HG03354 (cell line): Measurements from ENCODE around the gene EIF3B.
"Not testable (repeated sequence)": the region's sequence is repeated elsewhere in the genome, so short reads cannot be mapped to it uniquely, and the experiment has no call there.

ENCODE experiments used
- ATAC-seq: cut with Tn5 transposase; IDR thresholded peaks from one replicate; pipeline ENCODE4 v1.9.1; 2021; ENCODE audit warnings: mild to moderate bottlenecking; ENCODE audit not compliant: unreplicated experiment, poor library complexity, severe bottlenecking

Gene EIF3B

DNA sequence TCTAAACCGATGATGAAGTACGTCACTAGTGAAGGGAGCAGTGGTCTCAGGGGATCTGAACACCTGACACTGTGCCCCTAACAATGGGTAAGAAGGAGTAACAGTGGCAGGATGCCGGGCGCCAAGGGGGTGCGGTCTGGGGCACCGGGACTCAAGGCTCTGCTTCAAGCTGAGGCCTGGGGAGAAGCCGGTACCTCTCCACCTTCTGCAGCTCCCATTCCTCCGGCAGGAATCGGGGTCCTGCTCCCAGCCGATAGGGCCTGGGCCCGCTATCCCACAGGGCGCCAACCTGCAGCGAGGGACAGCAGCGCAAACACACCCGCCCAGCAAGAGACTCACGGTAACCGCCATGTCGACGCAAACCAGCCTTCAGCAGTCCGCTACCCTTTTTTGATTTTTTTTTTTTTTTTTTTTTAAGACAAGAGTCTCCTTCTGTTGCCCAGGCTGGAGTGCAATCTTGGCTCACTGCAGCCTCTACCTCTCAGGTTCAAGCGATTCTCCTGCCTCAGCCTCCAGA lies 40.0 kb downstream of the EIF3B start:
- no peak for ATAC-seq

DNA sequence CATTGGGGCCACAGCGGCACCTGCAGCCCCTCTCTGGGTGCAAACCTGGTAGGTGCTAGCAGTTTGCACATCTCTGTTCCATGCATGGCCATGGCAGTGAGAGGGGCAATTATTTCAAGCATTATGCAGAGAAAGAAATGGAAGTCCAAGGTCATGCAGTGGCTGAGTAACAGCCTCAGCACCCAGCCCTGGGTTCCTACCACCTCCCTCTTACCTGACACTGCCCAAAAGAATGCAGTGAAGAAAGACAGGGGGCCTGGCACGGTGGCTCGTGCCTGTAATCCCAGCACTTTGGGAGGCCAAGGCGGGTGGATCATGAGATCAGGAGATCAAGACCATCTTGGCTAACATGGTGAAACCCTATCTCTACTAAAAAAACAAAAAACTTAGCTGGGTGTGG lies 43.9 kb downstream of the EIF3B start:
- no peak for ATAC-seq

DNA sequence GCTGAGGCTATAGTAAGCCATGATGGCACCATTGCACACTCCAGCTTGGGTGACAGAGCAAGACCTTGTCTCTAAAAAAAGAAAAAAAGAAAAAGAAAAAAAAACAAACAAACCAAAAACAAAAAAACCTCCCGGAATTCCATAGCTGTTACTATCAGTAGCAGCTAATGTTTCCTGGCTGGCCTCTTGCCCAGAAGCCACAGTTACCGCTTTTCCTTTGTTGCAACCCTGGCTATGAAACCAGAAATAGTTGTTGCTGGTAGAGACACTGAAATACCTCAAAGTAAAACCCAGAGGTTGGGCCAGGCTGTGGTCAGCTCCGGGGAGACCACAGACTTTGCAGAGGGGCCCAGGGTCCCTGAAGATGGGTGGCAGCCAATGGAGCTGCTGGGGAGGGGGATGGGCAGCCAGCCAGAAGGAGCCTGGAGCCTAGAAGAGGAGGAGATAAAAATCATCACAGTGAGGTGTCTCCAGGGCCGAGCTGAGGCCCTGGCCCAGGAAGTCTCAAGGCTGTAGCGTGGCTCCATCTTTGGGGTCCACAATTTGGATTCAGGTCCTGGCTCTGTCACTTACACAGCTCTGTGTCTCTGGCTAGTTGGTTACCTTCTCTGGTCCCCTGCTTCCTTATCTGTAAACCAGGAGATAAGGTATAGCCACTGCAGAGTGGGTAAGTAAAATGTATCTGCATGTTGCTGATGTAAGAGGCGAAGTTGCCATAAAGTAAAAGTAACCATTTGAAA lies 45.4 kb downstream of the EIF3B start:
- ATAC-seq, result no peak

DNA sequence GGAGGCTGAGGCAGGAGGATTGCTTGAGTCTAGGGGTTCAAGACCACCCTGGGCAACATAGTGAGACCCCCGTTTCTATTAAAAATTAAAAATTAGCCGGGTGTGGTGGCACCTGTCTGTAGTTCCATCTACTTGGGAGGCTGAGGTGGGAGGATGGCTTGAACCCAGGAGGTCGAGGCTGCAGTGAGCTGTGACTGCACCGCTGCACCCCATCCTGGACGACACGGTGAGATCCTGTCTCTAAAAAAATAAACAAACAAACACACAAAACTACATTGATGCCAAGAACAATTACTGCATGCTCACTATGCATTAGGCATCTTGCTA lies 48.0 kb downstream of the EIF3B start:
- no peak for ATAC-seq

- peak; percentile 39 for ATAC-seq
Measured at GRCh38 chr7:2403014-2403717, 48.5 kb downstream of the EIF3B start, which contains the start of gene CHST12. TSS of gene CHST12 (plus strand) at chr7:2403611. CDS start at chr7:2432640, 29,029 bp downstream.

GRCh38 chr7:2403718-2404648 lies 49.4 kb downstream of the EIF3B start:
- peak; percentile 11 for ATAC-seq

DNA sequence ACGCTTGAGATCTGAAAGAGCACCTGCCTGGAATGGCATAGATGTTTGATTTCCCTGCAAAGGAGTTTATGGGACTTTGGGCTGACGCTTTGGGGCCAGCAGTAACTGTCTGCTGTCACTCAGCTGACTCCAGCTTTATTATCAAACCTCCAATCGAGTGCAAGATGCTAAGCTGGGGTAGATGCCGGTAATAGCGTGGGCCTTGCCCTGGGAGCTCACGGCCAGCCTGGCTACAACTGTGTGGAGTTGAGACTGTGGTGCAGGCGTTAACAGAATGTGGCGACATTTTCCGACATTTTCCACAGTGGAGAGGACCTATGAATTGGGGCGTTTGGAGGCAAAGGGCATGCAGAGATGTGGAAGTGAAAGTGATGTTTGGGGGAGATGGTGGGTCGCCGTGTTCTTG lies 50.1 kb downstream of the EIF3B start:
- ATAC-seq, result no peak

- no peak for ATAC-seq
Measured at GRCh38 chr7:2405201-2405600, 50.6 kb downstream of the EIF3B start.

DNA sequence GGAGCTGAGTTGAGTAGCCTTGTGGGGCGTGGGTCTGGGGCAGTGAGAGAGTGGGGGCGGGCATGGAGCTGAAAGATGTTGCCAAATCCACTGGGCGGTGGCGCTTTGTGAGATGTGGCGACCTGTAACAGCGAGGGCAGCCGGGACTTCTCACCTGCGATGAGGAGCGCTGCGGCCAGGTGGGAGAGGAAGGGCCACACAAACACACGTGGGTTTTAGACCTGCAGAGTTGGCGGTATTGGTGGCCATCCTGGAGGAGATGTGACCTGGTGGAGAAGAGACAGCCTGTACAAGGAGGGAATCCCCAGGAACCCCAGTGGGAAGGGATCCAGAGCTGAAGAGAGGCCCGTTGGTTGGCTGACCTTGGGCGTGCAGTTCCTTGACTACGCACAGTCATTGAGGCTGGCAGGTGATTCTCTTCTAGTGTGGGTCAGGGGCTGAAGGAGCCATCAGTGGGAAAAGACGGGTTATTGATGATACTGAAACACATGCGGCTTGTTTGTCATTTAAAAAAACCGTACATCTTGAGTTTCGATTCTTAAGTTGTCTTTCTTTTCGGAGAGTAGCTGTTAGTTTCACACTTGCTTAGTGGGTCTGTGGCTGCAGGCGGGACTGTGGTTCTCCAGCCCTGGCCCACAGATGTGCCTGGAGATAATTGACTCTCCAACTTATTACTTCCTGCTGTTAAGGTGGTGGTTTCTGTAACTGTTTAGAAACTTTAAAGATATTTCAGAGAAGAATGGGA lies 51.1 kb downstream of the EIF3B start:
- ATAC-seq, result peak; percentile 52

DNA sequence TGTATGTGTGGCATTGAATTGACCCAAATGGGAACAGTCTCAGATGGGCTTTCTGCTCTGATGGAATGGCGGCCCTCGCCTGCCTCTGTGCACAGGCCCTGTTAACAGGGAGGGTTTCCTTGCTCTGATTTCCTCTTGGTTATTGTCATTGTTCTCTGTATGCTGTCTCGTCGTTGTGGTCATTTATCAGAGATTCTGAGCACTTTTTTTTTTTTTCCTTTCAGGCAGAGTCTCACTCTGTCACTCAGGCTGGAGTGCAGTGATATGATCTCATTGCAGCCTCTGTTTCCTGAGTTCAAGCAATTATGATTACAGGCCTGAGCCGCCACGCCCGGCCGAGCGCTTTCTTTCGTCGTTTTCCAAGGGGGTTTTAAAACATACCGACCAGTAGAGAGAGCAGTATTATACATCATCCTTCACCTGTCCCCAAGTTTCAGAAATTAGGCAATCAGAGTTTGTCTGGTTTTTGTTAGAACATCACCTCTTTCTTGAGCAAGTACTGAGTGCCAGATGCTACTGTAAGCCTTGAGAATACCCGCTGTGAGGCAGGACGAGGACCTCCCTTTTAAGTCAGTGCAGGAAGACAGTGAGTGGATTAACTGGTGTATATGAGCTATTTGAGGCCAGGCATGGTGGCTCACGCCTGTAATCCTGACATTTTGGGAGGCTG lies 55.3 kb downstream of the EIF3B start:
- no peak for ATAC-seq

DNA sequence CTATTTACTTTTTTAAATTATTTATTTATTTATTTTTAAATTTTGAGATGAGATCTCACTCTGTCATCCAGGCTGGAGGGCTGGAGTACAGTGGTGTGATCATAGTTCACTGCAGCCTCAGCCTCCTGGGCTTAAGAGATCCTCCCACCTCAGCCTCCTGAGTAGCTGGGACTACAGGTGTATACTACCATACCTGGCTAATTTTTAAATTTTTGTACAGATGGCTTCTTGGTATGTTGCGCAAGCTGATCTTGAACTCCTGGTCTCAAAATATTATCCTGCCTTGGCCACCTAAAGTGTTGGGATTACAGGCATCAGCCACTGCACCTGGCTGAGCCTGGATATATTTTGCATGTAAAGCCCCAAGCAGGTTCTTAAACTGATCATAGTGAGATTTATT lies 56.4 kb downstream of the EIF3B start:
- ATAC-seq, result no peak

DNA sequence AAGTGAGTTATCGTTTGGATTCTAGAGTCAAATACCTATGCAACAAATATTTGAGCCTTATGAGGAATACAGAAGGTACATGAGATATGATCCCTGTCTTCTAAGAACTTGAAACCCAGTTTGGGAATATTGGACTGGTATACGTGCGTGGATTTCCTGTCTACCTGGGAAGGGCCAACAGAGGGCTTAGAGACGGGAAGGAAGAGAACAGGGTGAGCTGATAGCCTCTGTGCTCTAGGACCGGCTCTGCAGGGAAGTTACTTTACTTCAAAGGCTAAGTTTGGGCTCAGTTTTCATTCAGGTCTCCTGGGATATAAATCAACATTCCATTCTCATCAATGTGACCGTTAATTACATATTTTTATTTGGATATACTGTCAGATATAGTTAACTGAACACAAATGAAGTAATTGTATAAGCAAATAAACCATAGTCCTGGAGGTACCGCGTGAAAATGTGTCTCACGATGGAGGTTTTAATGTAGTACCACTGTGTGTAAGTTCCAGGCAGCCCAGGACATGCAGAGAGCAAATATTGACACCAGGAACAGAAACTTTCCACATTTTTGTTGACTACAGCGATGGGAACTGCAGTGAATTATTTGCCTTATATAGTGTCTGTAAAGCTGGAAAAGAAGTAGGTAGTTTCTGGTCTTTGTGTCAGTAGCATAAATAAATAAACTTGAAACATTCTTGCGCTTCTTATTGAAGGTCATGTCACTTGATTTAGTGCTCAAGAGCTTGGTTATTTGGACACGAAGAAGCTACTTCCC lies 57.4 kb downstream of the EIF3B start:
- ATAC-seq, result no peak

DNA sequence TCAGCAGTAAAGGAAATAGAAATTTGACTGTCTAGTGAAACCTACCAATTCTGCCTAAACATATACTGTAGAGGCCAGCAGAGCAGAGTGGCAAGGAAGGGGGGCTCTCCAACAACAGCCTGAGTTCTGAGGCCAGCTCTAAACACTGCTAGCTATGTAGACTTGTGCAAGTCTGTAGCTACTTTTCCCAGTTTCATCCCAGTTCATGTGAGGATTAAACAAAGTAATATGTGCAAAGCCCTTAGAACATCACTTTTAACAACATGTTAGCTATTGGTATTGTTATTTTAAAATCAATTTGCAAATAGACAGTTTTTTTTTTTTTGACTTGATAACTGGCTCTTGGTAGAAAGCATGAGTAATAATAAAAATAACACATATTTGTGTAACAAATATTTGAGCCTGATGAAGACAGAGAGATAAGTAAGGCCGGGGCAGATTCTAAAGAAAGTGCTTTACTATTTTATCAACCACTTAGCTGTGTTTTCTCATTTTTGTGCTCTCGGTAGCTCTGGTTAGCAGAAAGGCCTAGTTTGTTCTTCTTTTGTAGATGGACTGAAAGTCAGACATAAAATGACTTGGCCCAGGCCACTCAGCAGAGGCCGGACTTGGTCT lies 58.1 kb downstream of the EIF3B start:
- no peak for ATAC-seq

DNA sequence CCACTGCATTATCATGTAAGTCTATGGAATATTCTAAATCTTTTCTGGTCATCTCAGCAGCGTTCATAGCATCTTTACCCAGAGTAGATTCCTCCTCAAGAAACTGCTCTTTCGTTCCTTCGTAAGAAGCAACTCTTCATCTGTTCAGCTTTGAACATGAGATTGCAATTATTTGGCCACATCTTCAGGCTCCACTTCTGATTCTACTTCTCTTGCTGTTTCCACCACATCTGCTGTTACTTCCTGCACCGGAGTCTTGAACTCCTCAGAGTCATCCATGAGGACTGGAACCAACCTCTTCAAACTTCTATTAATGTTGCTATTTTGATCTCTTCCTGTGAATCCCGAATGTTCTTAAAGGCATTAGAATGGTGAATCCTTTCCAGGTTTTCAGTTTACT lies 61.4 kb downstream of the EIF3B start:
- no peak for ATAC-seq

GRCh38 chr7:2416650-2417049 lies 62.0 kb downstream of the EIF3B start:
- ATAC-seq, result no peak

- not testable (repeated sequence) for ATAC-seq
Measured at GRCh38 chr7:2417178-2417577, 62.6 kb downstream of the EIF3B start.

- no peak for ATAC-seq
Measured at GRCh38 chr7:2417981-2418481, 63.4 kb downstream of the EIF3B start.
